GM12875 (cell line): ENCODE results near the gene OSGEP.

Experiments
- H3K4me3 ChIP-seq: one replicate; pipeline ENCODE4 v1.5.1; 2011; ENCODE audit warnings: low read depth, low read length, control low read depth
- TF ChIP-seq, protein P1 (sequence below): IDR thresholded peaks from 2 replicates; pipeline ENCODE4 v1.5.1; 2011; ENCODE audit warnings: low read depth, mild to moderate bottlenecking, control low read depth, inconsistent platforms, low read length, moderate library complexity, borderline replicate concordance; ENCODE audit not compliant: insufficient read depth

Gene OSGEP

DNA sequence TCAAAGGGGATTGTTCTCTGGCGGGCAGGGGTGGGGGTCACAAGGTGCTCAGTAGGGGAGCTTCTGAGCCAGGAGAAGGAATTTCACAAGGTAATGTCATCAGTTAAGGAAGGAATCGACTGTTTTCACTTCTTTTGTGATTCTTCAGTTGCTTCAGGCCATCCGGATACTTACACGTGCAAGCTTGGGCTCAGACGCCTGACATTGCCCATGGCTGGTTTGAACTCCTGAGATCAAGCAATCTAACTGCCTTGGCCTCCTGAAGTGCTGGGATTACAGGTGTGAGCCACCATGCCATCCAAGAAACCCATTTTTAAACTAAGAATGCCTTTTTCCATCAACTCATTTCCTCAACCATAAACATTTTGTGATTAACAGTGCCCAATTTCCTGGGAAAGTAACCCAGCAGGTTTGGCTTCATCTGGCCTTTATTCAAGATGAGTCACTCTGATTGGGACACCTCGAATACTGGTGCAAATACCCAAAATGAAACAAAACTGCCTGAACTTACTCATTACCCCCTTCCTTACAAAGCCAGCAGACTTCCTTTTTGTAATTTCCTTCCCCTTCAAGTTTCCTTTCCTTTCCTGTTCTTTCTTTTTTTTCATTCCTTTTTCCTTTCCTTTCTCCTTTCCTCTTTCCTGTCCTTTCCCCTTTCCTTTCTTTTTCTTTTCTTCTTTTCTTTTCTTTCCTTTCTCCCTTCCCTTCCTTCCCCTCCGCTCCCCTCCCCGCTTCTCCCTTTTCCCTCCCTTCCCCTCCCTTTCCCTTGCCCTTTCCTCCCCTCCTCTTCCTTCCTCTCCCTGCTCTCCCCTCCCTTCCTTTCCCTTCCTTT, 40.5 kb upstream of the OSGEP start:
- no peak overlapping the region for H3K4me3 ChIP-seq
- TF ChIP-seq, protein P1, sequence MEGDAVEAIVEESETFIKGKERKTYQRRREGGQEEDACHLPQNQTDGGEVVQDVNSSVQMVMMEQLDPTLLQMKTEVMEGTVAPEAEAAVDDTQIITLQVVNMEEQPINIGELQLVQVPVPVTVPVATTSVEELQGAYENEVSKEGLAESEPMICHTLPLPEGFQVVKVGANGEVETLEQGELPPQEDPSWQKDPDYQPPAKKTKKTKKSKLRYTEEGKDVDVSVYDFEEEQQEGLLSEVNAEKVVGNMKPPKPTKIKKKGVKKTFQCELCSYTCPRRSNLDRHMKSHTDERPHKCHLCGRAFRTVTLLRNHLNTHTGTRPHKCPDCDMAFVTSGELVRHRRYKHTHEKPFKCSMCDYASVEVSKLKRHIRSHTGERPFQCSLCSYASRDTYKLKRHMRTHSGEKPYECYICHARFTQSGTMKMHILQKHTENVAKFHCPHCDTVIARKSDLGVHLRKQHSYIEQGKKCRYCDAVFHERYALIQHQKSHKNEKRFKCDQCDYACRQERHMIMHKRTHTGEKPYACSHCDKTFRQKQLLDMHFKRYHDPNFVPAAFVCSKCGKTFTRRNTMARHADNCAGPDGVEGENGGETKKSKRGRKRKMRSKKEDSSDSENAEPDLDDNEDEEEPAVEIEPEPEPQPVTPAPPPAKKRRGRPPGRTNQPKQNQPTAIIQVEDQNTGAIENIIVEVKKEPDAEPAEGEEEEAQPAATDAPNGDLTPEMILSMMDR = no peak

- H3K4me3 ChIP-seq = no peak overlapping the region
- TF ChIP-seq, protein P1 = no peak
Observed at GRCh38 chr14:20493634-20494033, 39.0 kb upstream of the OSGEP start.

- TF ChIP-seq, protein P1 = no peak
- no peak overlapping the region for H3K4me3 ChIP-seq
Observed at GRCh38 chr14:20492486-20492885, 37.9 kb upstream of the OSGEP start.

GRCh38 chr14:20490563-20490962, 36.0 kb upstream of the OSGEP start:
- H3K4me3 ChIP-seq = no peak overlapping the region
- TF ChIP-seq, protein P1 = no peak

DNA sequence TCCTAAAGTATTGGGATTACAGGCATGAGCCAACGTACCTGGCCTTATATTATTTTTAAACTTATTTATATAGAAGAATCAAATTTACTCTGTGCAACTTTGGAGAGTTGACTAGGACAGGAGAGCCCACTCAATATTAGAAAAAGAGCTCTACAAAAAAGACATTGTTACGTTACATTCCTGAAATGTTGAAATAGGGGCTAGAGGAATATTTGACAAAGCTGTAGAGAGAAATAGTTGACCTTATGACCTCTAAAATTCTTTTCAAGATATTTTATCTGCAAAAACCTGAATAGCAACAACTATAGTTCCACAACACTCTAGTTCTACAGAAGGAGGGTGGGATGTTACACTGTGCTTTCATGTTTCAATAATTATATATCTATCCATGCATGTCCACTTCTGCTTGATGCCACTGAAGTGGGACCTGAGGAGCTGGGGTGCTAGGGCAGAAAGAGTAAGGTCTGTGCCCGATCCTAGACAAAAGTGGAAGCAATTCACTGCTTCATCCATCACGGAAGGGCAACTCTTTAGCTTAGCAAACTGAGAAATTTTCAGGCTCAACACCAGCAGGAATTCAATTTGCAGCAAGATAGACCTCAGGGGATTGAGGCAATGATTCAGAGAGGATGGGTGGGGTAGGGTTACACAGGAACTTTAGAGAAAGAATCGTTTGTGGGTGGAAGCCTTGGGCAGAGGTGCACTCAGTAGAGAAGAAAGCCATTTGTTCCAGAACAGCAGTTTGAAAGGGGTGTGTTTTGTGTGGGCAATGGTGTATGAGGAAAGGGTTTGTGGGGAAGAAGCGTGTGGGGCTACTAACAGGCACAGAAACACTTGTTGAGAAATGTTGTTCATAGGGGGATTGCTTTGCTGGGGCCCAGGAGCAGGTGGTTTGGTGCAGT, 34.7 kb upstream of the OSGEP start:
- TF ChIP-seq, protein P1 = no peak
- H3K4me3 ChIP-seq = no peak overlapping the region

- no peak overlapping the region for H3K4me3 ChIP-seq
- TF ChIP-seq, protein P1 = no peak
Observed at GRCh38 chr14:20487396-20487725, 32.7 kb upstream of the OSGEP start.
